ENCODE measurements around the gene SHANK1.

Gene SHANK1

GRCh38 chr19:50712833-50713232 lies 6.8 kb downstream of the SHANK1 start:
- no peak for TF ChIP-seq ZNF624 (tag by site-specific recombination; IDR thresholded peaks at IDR 0.05)
- no peak for TF ChIP-seq ZNF391 (tag by site-specific recombination; IDR thresholded peaks at IDR 0.05; ENCODE audit: borderline replicate concordance, low read depth)
- TF ChIP-seq MZF1 (tag by site-specific recombination; IDR thresholded peaks at IDR 0.05; ENCODE audit: borderline replicate concordance) = no peak
- TF ChIP-seq ZFP41 (tag by site-specific recombination; IDR thresholded peaks at IDR 0.05; ENCODE audit: borderline replicate concordance) = no peak
- TF ChIP-seq ZNF571 (tag by site-specific recombination; IDR thresholded peaks at IDR 0.05) = no peak
- TF ChIP-seq ZNF155 (tag by site-specific recombination; IDR thresholded peaks at IDR 0.05) = no peak
- no peak for TF ChIP-seq ZNF416 (tag by site-specific recombination; IDR thresholded peaks at IDR 0.05)
- no peak for TF ChIP-seq ZSCAN16 (tag by site-specific recombination; IDR thresholded peaks at IDR 0.05)
- no peak for TF ChIP-seq GLIS1 (tag by site-specific recombination; IDR thresholded peaks at IDR 0.05)
- Histone ChIP-seq H3K36me3 (ENCODE audit: control insufficient read depth in 2 of 2, insufficient read depth in 1 of 2, low read length in 2 of 2) (no peaks in the 10 kb centered on the region), H3K9me3 (ENCODE audit: control insufficient read depth, insufficient read depth, low read depth, low read length) (no peaks in the 10 kb centered on the region), H3K4me1 (ENCODE audit: control insufficient read depth, insufficient read depth, low read length) (no peaks in the 10 kb centered on the region), H3K27ac (ENCODE audit: extremely low read depth, low read depth, low read length) (no peak overlapping the region), H3K4me3 (ENCODE audit: low read depth, low read length) (no peak overlapping the region)
- CTCF ChIA-PET = interaction anchor here (1.8 to 2.0 kb wide), 3 partner anchors 8 to 12 kb away, joined by 4 to 11 read pairs (median 9); no protein-coding TSS in a partner anchor
- POLR2A ChIA-PET = interaction anchor here (0.7 kb wide), 1 partner anchor 12 kb away, joined by 3 read pairs; no protein-coding TSS in a partner anchor

- no peak overlapping the region for H3K27ac ChIP-seq (ENCODE audit: extremely low read depth, low read depth, low read length)
- H3K4me3 ChIP-seq (ENCODE audit: low read depth, low read length) = no peak overlapping the region
- CTCF ChIA-PET = interaction anchor here (0.5 to 2.0 kb wide), 5 partner anchors 7 to 174 kb away, joined by 3 to 9 read pairs (median 4); no protein-coding TSS in a partner anchor
- no peaks in the 10 kb centered on the region for H3K36me3 ChIP-seq (ENCODE audit: control insufficient read depth in 2 of 2, insufficient read depth in 1 of 2, low read length in 2 of 2)
- no peaks in the 10 kb centered on the region for H3K9me3 ChIP-seq (ENCODE audit: control insufficient read depth, insufficient read depth, low read depth, low read length)
- H3K4me1 ChIP-seq (ENCODE audit: control insufficient read depth, insufficient read depth, low read length) = no peaks in the 10 kb centered on the region
- POLR2A ChIA-PET = no interaction called here
- no peak for TF ChIP-seq ZNF785 (tag by site-specific recombination; IDR thresholded peaks at IDR 0.05)
- TF ChIP-seq TRIM28 (IDR thresholded peaks at IDR 0.05; ENCODE audit: borderline replicate concordance, low read length) = no peak
- TF ChIP-seq ZNF585B (tag by site-specific recombination; IDR thresholded peaks at IDR 0.05) = no peak
- TF ChIP-seq ZNF155 (tag by site-specific recombination; IDR thresholded peaks at IDR 0.05) = no peak
- TF ChIP-seq OVOL3 (tag by site-specific recombination; IDR thresholded peaks at IDR 0.05) = no peak
- no peak for TF ChIP-seq REPIN1 (tag by site-specific recombination; IDR thresholded peaks at IDR 0.05; ENCODE audit: low read depth)
- no peak for TF ChIP-seq ZNF2 (tag by site-specific recombination; IDR thresholded peaks at IDR 0.05)
- no peak for TF ChIP-seq SALL2 (tag by site-specific recombination; IDR thresholded peaks at IDR 0.05; ENCODE audit: borderline replicate concordance)
- no peak for TF ChIP-seq ZNF610 (tag by site-specific recombination; IDR thresholded peaks at IDR 0.05; ENCODE audit: borderline replicate concordance)
- no peak for TF ChIP-seq ZBTB20 (tag by site-specific recombination; IDR thresholded peaks at IDR 0.05)
- no peak for TF ChIP-seq ZNF184 (tag by site-specific recombination; IDR thresholded peaks at IDR 0.05)
- no peak for TF ChIP-seq ZNF830 (tag by site-specific recombination; IDR thresholded peaks at IDR 0.05; ENCODE audit: low read depth)
Observed at GRCh38 chr19:50711805-50712204, 7.8 kb downstream of the SHANK1 start.

DNA sequence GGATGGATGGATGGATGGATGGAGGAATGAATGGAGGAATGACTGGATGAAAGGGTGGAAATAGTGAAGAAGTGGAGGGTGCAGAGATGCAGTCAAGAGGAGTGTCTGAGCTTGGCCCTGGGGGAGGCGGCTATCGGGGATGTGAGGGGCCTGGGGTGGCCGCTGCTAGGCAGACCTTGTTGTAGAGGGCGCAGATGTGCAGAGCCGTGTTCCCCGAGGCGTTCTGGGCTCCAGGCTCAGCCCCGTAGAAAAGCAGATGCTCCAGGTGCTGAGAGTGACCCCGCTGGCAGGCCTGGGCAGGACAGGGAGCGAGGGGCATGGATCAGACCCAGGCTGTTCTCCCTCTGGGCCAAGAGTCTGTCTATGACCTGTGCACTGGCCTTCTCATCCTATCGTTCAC lies 8.4 kb downstream of the SHANK1 start:
- ChIA-PET CTCF (interaction anchor here (0.6 to 1.3 kb wide), 4 partner anchors 13 to 72 kb away, joined by 3 to 6 read pairs (median 4); no protein-coding TSS in a partner anchor), POLR2A (interaction anchor here (2.5 kb wide), 1 partner anchor 14 kb away, joined by 28 read pairs; no protein-coding TSS in a partner anchor)
- no peaks in the 10 kb centered on the region for H3K9me3 ChIP-seq (ENCODE audit: control insufficient read depth, insufficient read depth, low read depth, low read length)
- H3K4me3 ChIP-seq (ENCODE audit: low read depth, low read length) = no peak overlapping the region
- H3K4me1 ChIP-seq (ENCODE audit: control insufficient read depth, insufficient read depth, low read length) = no peaks in the 10 kb centered on the region
- no peaks in the 10 kb centered on the region for H3K36me3 ChIP-seq (ENCODE audit: control insufficient read depth in 2 of 2, insufficient read depth in 1 of 2, low read length in 2 of 2)
- H3K27ac ChIP-seq (ENCODE audit: extremely low read depth, low read depth, low read length) = no peak overlapping the region
- TF ChIP-seq, protein P1, sequence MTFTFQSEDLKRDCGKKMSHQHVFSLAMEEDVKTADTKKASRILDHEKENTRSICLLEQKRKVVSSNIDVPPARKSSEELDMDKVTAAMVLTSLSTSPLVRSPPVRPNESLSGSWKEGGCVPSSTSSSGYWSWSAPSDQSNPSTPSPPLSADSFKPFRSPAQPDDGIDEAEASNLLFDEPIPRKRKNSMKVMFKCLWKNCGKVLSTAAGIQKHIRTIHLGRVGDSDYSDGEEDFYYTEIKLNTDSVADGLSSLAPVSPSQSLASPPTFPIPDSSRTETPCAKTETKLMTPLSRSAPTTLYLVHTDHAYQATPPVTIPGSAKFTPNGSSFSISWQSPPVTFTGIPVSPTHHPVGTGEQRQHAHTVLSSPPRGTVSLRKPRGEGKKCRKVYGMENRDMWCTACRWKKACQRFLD (tag by site-specific recombination; IDR thresholded peaks at IDR 0.05) = no peak
- TF ChIP-seq ZNF366 (tag by site-specific recombination; conservative IDR thresholded peaks at IDR 0.05) = peak; percentile 88; the same call in 1 of the 2 replicates
